HepG2 (cell line): ENCODE results near the gene GNMT. TPM values are rescaled to one million over a fixed set of nuclear protein-coding genes. Genes with fewer than 3 reads are reported as not detected.

Experiments used
- ATF7 ChIP-seq, 2 experiments: fragments of 450-650 bp in 1 of 2; sonication (generic) in 1 of 2; formaldehyde crosslinking in 1 of 2; IDR thresholded peaks; 2 replicates each; pipeline versions ENCODE4 v1.4.0 to v1.6.1; 2016 to 2020; ENCODE audit warnings: antibody characterized with exemption in 1 of 2, mild to moderate bottlenecking in 1 of 2, missing genetic modification reagents in 1 of 2
- CAMTA2 ChIP-seq: sonication (generic); formaldehyde crosslinking; IDR thresholded peaks from 2 replicates; pipeline ENCODE4 v1.4.0; 2020; ENCODE audit warnings: mild to moderate bottlenecking, missing genetic modification reagents, borderline replicate concordance
- EEA1 ChIP-seq: sonication (generic); formaldehyde crosslinking; IDR thresholded peaks from 2 replicates; pipeline ENCODE4 v1.5.1; 2020; ENCODE audit warnings: mild to moderate bottlenecking, missing genetic modification reagents, borderline replicate concordance
- ELF4 ChIP-seq: sonication (generic); formaldehyde crosslinking; IDR thresholded peaks from 2 replicates; pipeline ENCODE4 v1.5.0; 2020; ENCODE audit warnings: missing genetic modification reagents, mild to moderate bottlenecking, moderate library complexity, borderline replicate concordance
- GABPA ChIP-seq, 2 experiments: IDR thresholded peaks; 2 replicates each; pipeline ENCODE4 v1.6.1; 2011 to 2016; ENCODE audit warnings: low read depth in 2 of 2, low read length in 1 of 2, missing biosample characterization in 1 of 2, missing genetic modification characterization in 1 of 2
- HNF4G ChIP-seq, 2 experiments: sonication (generic) in 1 of 2; formaldehyde crosslinking in 1 of 2; IDR thresholded peaks; 2 replicates each; pipeline versions ENCODE4 v1.4.0 to v1.6.1; 2011 to 2020; ENCODE audit warnings: borderline replicate concordance in 2 of 2, low read depth in 2 of 2, mild to moderate bottlenecking in 2 of 2, low read length in 1 of 2, missing genetic modification reagents in 1 of 2, moderate library complexity in 1 of 2
- KMT2B ChIP-seq: IDR thresholded peaks from 2 replicates; pipeline ENCODE4 v1.6.1; 2016; ENCODE audit warnings: missing genetic modification reagents, missing compliant biosample characterization
- PHF8 ChIP-seq: sonication (generic); formaldehyde crosslinking; IDR thresholded peaks from 2 replicates; pipeline ENCODE4 v1.5.0; 2020; ENCODE audit warnings: missing genetic modification reagents
- TARDBP ChIP-seq: sonication (generic); formaldehyde crosslinking; IDR thresholded peaks from 2 replicates; pipeline ENCODE4 v1.8.0; 2022; ENCODE audit warnings: mild to moderate bottlenecking, missing genetic modification reagents
- polyA plus RNA-seq, 8 experiments: library from polyadenylated mRNA; depleted of rRNA in 3 of 8; stranded (reverse) in 7 of 8; unstranded in 1 of 8; fragments of >200 nt; fragmentation: Illumina TruSeq in 4 of 8; extraction: Trizol in 4 of 8; gene quantifications; 2 replicates each; pipeline versions ENCODE4 v1.2.1 to v1.2.3, GENCODE V29; 2011 to 2016; ENCODE audit warnings: low read depth in 4 of 8, missing spikeins in 1 of 8, mixed read lengths in 1 of 8; ENCODE audit not compliant: insufficient read depth in 1 of 8
- total RNA-seq, 5 experiments: library from RNA; depleted of rRNA; stranded (reverse); fragments of >200 nt; fragmentation: Illumina TruSeq; extraction: Trizol; gene quantifications; 2 replicates each; pipeline ENCODE4 v1.2.3, GENCODE V29; 2016; ENCODE audit warnings: low read depth in 1 of 5
- TF ChIP-seq, protein P1 (sequence below): sonication (generic); formaldehyde crosslinking; IDR thresholded peaks from 2 replicates; pipeline ENCODE4 v1.4.0; 2020; ENCODE audit warnings: mild to moderate bottlenecking, missing genetic modification reagents
- TF ChIP-seq, protein P2 (sequence below): sonication (generic); formaldehyde crosslinking; IDR thresholded peaks from 2 replicates; pipeline ENCODE4 v1.9.0; 2021; ENCODE audit warnings: missing genetic modification reagents, borderline replicate concordance
- TF ChIP-seq, protein P3 (sequence below): sonication (generic); formaldehyde crosslinking; IDR thresholded peaks from 2 replicates; pipeline ENCODE4 v1.8.0; 2022; ENCODE audit warnings: mild to moderate bottlenecking, missing genetic modification reagents, moderate library complexity
- TF ChIP-seq, protein P4 (sequence below): sonication (generic); formaldehyde crosslinking; IDR thresholded peaks from 2 replicates; pipeline ENCODE4 v1.5.1; 2020; ENCODE audit warnings: mild to moderate bottlenecking, missing genetic modification reagents, borderline replicate concordance
- TF ChIP-seq, protein P5 (sequence below): sonication (generic); formaldehyde crosslinking; IDR thresholded peaks from 2 replicates; pipeline ENCODE4 v1.4.0; 2020; ENCODE audit warnings: low read depth, mild to moderate bottlenecking, missing genetic modification reagents

The GNMT gene
- total and polyA plus RNA-seq, 2 of the 13 experiments (the other 11 are each of a cell fraction or from before 2014, with no cell fraction given): 2.8 to 7.0 TPM

DNA sequence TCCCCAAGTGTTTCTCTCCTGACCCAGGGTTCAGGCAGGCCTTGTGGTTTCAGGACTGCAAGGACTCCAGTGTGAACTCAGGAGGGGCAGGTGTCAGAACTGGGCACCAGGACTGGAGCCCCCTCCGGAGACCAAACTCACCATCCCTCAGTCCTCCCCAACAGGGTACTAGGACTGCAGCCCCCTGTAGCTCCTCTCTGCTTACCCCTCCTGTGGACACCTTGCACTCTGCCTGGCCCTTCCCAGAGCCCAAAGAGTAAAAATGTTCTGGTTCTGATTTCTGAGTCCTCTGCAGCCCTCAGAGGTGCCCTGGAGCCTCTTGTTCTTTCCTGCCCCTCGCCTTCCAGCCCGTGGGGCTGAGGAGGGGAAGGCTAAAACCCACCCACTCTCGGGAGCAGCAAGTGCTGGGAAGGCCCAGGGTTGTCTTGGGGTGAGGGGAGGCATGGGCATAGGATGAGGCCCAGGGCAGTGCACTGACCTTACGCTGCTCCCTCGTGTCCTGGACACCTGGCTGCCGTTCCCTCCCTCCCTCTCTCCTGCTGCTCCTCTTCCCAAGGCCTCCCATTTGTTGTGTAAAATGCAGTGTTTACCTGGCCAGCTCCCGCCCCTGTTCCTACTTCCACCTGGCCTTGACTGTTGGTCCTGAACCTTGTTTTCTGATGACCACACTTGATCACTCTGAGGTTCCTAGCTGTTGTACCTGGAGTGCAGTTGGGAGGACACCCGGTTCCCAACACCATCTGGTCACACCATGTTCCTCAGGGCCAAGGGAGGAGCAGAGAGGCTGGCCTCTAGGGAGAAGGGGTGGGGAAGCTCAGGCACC lies 21.4 kb upstream of the GNMT start (continued):
- TF ChIP-seq, protein P1, sequence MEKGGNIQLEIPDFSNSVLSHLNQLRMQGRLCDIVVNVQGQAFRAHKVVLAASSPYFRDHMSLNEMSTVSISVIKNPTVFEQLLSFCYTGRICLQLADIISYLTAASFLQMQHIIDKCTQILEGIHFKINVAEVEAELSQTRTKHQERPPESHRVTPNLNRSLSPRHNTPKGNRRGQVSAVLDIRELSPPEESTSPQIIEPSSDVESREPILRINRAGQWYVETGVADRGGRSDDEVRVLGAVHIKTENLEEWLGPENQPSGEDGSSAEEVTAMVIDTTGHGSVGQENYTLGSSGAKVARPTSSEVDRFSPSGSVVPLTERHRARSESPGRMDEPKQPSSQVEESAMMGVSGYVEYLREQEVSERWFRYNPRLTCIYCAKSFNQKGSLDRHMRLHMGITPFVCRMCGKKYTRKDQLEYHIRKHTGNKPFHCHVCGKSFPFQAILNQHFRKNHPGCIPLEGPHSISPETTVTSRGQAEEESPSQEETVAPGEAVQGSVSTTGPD (CRISPR knock-in tag): no peak
- TF ChIP-seq, protein P2, sequence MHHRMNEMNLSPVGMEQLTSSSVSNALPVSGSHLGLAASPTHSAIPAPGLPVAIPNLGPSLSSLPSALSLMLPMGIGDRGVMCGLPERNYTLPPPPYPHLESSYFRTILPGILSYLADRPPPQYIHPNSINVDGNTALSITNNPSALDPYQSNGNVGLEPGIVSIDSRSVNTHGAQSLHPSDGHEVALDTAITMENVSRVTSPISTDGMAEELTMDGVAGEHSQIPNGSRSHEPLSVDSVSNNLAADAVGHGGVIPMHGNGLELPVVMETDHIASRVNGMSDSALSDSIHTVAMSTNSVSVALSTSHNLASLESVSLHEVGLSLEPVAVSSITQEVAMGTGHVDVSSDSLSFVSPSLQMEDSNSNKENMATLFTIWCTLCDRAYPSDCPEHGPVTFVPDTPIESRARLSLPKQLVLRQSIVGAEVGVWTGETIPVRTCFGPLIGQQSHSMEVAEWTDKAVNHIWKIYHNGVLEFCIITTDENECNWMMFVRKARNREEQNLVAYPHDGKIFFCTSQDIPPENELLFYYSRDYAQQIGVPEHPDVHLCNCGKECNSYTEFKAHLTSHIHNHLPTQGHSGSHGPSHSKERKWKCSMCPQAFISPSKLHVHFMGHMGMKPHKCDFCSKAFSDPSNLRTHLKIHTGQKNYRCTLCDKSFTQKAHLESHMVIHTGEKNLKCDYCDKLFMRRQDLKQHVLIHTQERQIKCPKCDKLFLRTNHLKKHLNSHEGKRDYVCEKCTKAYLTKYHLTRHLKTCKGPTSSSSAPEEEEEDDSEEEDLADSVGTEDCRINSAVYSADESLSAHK (CRISPR knock-in tag): no peak
- TF ChIP-seq HNF4G (IDR thresholded peaks at IDR 0.05; ENCODE audit: borderline replicate concordance, low read depth, low read length) (peak; percentile 85), HNF4G (CRISPR knock-in tag; IDR thresholded peaks at IDR 0.05; ENCODE audit: borderline replicate concordance, low read depth) (peak; percentile 80; the same call in 1 of the 2 replicates), TARDBP (CRISPR knock-in tag) (peak; percentile 94), KMT2B (CRISPR knock-in tag) (peak; percentile 54; the same call in 1 of the 2 replicates), EEA1 (0 out of 2 replicates have a peak, but pooled peaks have one; percentile 54), GABPA (IDR thresholded peaks at IDR 0.05; ENCODE audit: low read depth, low read length) (no peak), GABPA (CRISPR knock-in tag; IDR thresholded peaks at IDR 0.05; ENCODE audit: low read depth) (peak; percentile 34; the same call in 1 of the 2 replicates), ELF4 (no peak), PHF8 (peak; percentile 59), CAMTA2 (CRISPR knock-in tag) (no peak), ATF7 (IDR thresholded peaks at IDR 0.05) (no peak), ATF7 (CRISPR knock-in tag; IDR thresholded peaks at IDR 0.05) (peak; percentile 91)
- TF ChIP-seq, protein P3, sequence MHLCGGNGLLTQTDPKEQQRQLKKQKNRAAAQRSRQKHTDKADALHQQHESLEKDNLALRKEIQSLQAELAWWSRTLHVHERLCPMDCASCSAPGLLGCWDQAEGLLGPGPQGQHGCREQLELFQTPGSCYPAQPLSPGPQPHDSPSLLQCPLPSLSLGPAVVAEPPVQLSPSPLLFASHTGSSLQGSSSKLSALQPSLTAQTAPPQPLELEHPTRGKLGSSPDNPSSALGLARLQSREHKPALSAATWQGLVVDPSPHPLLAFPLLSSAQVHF (CRISPR knock-in tag): peak; percentile 67; the same call in 1 of the 2 replicates
- TF ChIP-seq, protein P4, sequence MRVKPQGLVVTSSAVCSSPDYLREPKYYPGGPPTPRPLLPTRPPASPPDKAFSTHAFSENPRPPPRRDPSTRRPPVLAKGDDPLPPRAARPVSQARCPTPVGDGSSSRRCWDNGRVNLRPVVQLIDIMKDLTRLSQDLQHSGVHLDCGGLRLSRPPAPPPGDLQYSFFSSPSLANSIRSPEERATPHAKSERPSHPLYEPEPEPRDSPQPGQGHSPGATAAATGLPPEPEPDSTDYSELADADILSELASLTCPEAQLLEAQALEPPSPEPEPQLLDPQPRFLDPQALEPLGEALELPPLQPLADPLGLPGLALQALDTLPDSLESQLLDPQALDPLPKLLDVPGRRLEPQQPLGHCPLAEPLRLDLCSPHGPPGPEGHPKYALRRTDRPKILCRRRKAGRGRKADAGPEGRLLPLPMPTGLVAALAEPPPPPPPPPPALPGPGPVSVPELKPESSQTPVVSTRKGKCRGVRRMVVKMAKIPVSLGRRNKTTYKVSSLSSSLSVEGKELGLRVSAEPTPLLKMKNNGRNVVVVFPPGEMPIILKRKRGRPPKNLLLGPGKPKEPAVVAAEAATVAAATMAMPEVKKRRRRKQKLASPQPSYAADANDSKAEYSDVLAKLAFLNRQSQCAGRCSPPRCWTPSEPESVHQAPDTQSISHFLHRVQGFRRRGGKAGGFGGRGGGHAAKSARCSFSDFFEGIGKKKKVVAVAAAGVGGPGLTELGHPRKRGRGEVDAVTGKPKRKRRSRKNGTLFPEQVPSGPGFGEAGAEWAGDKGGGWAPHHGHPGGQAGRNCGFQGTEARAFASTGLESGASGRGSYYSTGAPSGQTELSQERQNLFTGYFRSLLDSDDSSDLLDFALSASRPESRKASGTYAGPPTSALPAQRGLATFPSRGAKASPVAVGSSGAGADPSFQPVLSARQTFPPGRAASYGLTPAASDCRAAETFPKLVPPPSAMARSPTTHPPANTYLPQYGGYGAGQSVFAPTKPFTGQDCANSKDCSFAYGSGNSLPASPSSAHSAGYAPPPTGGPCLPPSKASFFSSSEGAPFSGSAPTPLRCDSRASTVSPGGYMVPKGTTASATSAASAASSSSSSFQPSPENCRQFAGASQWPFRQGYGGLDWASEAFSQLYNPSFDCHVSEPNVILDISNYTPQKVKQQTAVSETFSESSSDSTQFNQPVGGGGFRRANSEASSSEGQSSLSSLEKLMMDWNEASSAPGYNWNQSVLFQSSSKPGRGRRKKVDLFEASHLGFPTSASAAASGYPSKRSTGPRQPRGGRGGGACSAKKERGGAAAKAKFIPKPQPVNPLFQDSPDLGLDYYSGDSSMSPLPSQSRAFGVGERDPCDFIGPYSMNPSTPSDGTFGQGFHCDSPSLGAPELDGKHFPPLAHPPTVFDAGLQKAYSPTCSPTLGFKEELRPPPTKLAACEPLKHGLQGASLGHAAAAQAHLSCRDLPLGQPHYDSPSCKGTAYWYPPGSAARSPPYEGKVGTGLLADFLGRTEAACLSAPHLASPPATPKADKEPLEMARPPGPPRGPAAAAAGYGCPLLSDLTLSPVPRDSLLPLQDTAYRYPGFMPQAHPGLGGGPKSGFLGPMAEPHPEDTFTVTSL (CRISPR knock-in tag): peak; percentile 88
- TF ChIP-seq, protein P5, sequence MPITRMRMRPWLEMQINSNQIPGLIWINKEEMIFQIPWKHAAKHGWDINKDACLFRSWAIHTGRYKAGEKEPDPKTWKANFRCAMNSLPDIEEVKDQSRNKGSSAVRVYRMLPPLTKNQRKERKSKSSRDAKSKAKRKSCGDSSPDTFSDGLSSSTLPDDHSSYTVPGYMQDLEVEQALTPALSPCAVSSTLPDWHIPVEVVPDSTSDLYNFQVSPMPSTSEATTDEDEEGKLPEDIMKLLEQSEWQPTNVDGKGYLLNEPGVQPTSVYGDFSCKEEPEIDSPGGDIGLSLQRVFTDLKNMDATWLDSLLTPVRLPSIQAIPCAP (CRISPR knock-in tag): peak; percentile 63; the same call in 1 of the 2 replicates
